ENCODE measurements around the gene CARMIL1.

Gene CARMIL1

DNA sequence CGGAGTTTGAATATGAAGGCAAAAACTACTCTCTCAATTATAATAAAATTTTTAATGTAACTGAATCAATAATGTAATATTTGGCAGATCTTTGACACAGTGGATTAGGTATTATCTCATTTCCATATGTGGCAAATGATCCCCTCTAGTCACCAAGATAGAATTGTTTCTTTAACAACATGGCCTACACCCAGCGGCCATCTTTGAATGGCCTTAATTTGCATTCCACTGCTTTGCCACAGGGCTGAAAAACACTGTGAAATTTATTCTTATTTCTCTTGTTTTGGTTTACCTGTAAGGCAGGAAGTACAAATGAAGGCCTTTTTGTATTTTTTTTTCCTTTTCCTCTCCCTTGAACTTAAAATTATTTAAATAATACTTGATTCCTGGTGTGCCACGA, 210.2 kb downstream of the CARMIL1 start:
- TF ChIP-seq, protein P1, sequence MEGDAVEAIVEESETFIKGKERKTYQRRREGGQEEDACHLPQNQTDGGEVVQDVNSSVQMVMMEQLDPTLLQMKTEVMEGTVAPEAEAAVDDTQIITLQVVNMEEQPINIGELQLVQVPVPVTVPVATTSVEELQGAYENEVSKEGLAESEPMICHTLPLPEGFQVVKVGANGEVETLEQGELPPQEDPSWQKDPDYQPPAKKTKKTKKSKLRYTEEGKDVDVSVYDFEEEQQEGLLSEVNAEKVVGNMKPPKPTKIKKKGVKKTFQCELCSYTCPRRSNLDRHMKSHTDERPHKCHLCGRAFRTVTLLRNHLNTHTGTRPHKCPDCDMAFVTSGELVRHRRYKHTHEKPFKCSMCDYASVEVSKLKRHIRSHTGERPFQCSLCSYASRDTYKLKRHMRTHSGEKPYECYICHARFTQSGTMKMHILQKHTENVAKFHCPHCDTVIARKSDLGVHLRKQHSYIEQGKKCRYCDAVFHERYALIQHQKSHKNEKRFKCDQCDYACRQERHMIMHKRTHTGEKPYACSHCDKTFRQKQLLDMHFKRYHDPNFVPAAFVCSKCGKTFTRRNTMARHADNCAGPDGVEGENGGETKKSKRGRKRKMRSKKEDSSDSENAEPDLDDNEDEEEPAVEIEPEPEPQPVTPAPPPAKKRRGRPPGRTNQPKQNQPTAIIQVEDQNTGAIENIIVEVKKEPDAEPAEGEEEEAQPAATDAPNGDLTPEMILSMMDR (IDR thresholded peaks at IDR 0.05; ENCODE audit: borderline replicate concordance, control extremely low read depth, extremely low read depth, insufficient read depth, missing control alignments) = no peak
- in situ Hi-C loops (cut with MboI; ENCODE audit: low sequenced_read_pairs, unreplicated experiment) = no loop called here
- no peak for DNase-seq (ENCODE audit: low spot score)

DNA sequence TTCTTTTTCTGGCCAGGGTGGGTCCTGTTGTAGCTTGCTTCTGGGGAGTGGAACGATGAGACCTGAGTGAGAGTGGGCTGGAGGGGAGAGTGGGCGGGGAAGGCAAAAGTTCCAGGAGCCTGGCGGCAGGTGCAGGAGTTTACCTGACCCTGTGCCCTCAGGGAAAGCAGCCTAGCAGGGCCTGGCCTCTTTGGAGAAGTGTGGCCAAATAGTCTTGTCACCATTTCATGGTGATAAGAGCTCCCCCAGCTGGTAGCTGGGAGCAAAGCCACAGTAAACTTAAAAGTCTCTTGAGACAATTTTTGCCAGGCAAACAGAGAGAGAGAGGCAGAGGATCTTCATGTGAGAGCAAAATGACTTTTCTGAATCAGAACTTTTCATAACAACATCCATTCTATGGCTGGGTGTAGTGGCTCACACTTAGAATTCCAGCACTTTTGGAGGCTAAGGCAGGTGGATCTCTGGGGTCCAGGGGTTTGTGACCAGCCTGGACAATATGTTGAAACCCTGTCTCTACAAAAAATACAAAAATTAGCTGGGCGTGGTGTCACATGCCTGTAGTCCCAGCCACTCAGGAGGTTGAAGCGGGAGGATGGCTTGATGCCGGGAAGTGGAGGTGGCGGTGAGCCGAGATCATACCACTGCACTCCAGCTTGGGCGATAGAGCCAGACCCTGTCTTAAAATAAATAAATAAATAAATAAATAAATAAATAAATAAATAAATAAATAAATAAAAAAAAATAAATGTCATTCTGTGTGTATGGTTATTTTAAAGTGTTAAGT, 211.0 kb downstream of the CARMIL1 start:
- in situ Hi-C loops (cut with MboI; ENCODE audit: low sequenced_read_pairs, unreplicated experiment) = loop anchor here (5.0 kb wide), 1 partner anchor 208 kb away; no protein-coding TSS in a partner anchor
- peak; percentile 69 for DNase-seq (ENCODE audit: low spot score)
- TF ChIP-seq, protein P1 (IDR thresholded peaks at IDR 0.05; ENCODE audit: borderline replicate concordance, control extremely low read depth, extremely low read depth, insufficient read depth, missing control alignments) = peak; percentile 85

DNA sequence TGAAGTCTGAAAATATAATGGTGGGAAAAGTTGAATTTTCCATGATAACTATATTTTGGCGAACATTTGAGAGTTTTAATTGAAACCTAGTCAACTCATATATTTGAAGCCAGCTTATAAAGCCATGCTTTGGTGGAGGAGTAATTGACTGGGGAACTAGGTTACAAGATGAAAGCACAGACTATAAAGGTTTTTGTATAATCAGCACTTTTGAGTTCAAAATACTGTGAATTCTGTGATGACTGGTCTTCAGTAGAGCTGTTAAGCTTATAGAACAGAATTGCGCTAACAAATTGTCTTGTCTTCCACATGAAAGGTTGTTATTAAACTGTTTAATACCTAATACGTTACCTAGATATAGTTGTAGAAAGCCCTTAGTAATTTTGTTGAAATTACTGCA, 213.8 kb downstream of the CARMIL1 start:
- TF ChIP-seq, protein P1 (IDR thresholded peaks at IDR 0.05; ENCODE audit: borderline replicate concordance, control extremely low read depth, extremely low read depth, insufficient read depth, missing control alignments) = no peak
- DNase-seq (ENCODE audit: low spot score) = no peak
- in situ Hi-C loops (cut with MboI; ENCODE audit: low sequenced_read_pairs, unreplicated experiment) = loop anchor here (5.0 kb wide), 1 partner anchor 211 kb away; no protein-coding TSS in a partner anchor

DNA sequence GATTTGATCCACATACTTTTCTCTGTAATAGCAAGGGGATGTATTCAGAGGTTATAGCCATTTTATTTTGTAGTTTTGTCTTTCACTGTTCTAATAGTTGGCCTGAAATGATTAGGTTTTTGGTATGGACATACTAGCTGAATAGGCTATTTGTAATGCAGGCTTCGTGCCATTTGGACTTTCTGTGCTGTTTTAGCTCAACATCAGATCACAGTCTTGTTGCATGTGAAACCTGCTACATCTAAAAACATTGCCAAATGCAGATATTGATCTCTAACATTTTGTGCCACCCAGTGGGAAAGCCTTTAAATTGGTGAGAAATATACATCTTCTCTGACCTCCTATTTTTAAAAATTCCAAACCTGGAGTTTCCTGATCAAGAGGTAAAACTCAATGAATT, 215.3 kb downstream of the CARMIL1 start:
- in situ Hi-C loops (cut with MboI; ENCODE audit: low sequenced_read_pairs, unreplicated experiment) = loop anchor here (5.0 kb wide), 1 partner anchor 212 kb away; no protein-coding TSS in a partner anchor
- TF ChIP-seq, protein P1 (IDR thresholded peaks at IDR 0.05; ENCODE audit: borderline replicate concordance, control extremely low read depth, extremely low read depth, insufficient read depth, missing control alignments) = no peak
- DNase-seq (ENCODE audit: low spot score) = no peak

DNA sequence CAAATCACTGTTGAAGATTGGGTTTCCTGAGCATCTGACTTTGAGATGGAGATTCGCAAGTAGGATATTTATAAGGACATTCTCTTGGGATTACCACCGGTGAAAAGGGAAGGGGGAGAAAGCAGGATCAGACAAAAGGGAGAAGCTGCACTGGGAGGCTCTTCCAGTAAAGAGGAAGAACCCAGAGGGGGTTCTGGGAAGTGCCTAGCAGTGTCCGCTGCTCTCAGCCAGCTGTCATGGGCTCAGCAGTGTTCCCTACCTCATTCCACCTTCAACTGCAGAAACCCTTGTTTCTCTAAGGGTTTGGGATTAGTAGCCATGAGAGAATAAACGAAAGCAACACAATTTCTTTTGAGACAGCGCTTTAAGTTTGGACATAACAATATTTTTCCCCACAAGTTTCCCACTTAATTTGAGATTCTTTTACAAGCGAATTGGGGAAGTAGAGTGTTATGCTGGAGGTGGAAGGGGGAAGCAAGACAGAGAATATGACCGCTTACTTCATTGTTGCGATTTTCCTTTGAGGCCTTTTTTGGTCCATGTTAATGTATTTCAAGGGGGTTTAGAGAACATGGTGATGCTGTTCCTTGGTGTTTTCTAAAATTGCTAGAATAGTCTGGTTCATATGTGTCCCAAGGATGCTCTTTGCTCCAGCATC, 218.3 kb downstream of the CARMIL1 start:
- no peak for DNase-seq (ENCODE audit: low spot score)
- TF ChIP-seq, protein P1 (IDR thresholded peaks at IDR 0.05; ENCODE audit: borderline replicate concordance, control extremely low read depth, extremely low read depth, insufficient read depth, missing control alignments) = no peak
- in situ Hi-C loops (cut with MboI; ENCODE audit: low sequenced_read_pairs, unreplicated experiment) = no loop called here

DNA sequence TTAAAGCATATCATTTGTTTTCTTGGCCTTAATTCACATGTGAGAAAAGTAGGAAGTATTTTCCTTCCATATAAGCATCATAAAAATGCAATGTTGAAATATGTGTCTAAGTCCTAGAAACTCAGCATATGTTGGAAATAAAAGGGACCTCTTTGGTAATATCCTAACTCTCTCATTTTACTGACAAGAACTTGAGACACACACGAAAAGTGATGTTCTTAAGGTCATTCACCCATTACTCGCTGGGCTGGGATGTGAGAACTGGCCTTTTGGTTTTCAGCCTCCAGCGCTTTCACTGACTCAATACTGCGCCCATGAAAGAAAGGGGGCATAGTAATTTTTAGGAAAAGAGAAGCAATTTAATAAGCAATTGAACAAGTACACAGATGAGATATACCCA, 219.3 kb downstream of the CARMIL1 start:
- in situ Hi-C loops (cut with MboI; ENCODE audit: low sequenced_read_pairs, unreplicated experiment) = no loop called here
- DNase-seq (ENCODE audit: low spot score) = no peak
- TF ChIP-seq, protein P1 (IDR thresholded peaks at IDR 0.05; ENCODE audit: borderline replicate concordance, control extremely low read depth, extremely low read depth, insufficient read depth, missing control alignments) = no peak

Data from GM13976 (cell line).